Panc1 (cell line): ENCODE data around the gene MIPOL1.

Source experiments
- POLR2AphosphoS5 ChIP-seq: IDR thresholded peaks from 2 replicates; pipeline ENCODE4 v1.6.1; 2012; ENCODE audit warnings: mild to moderate bottlenecking, low read depth, low read length, moderate library complexity
- SIN3A ChIP-seq: IDR thresholded peaks from 2 replicates; pipeline ENCODE4 v1.6.1; 2012; ENCODE audit warnings: low read depth, mild to moderate bottlenecking, low read length, moderate library complexity, borderline replicate concordance; ENCODE audit not compliant: insufficient read depth
- TCF7L2 ChIP-seq: IDR thresholded peaks from 2 replicates; pipeline ENCODE4 v1.6.1; 2011; ENCODE audit warnings: mild to moderate bottlenecking, low read depth, low read length, inconsistent platforms
- TF ChIP-seq, protein P1 (sequence below): fragments of 450-650 bp; IDR thresholded peaks from 2 replicates; pipeline ENCODE4 v1.5.1; 2017; ENCODE audit warnings: mild to moderate bottlenecking
- TF ChIP-seq, protein P2 (sequence below), 2 experiments: IDR thresholded peaks; 2 replicates each; pipeline ENCODE4 v1.6.1; 2011 to 2012; ENCODE audit warnings: low read depth in 2 of 2, control low read depth in 1 of 2, low read length in 1 of 2, mild to moderate bottlenecking in 1 of 2, moderate library complexity in 1 of 2; ENCODE audit not compliant: insufficient read depth in 1 of 2

- TF ChIP-seq, protein P1, sequence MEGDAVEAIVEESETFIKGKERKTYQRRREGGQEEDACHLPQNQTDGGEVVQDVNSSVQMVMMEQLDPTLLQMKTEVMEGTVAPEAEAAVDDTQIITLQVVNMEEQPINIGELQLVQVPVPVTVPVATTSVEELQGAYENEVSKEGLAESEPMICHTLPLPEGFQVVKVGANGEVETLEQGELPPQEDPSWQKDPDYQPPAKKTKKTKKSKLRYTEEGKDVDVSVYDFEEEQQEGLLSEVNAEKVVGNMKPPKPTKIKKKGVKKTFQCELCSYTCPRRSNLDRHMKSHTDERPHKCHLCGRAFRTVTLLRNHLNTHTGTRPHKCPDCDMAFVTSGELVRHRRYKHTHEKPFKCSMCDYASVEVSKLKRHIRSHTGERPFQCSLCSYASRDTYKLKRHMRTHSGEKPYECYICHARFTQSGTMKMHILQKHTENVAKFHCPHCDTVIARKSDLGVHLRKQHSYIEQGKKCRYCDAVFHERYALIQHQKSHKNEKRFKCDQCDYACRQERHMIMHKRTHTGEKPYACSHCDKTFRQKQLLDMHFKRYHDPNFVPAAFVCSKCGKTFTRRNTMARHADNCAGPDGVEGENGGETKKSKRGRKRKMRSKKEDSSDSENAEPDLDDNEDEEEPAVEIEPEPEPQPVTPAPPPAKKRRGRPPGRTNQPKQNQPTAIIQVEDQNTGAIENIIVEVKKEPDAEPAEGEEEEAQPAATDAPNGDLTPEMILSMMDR = no peak
- TF ChIP-seq TCF7L2 (no peak), POLR2AphosphoS5 (no peak), SIN3A (no peak)
- TF ChIP-seq, protein P2, sequence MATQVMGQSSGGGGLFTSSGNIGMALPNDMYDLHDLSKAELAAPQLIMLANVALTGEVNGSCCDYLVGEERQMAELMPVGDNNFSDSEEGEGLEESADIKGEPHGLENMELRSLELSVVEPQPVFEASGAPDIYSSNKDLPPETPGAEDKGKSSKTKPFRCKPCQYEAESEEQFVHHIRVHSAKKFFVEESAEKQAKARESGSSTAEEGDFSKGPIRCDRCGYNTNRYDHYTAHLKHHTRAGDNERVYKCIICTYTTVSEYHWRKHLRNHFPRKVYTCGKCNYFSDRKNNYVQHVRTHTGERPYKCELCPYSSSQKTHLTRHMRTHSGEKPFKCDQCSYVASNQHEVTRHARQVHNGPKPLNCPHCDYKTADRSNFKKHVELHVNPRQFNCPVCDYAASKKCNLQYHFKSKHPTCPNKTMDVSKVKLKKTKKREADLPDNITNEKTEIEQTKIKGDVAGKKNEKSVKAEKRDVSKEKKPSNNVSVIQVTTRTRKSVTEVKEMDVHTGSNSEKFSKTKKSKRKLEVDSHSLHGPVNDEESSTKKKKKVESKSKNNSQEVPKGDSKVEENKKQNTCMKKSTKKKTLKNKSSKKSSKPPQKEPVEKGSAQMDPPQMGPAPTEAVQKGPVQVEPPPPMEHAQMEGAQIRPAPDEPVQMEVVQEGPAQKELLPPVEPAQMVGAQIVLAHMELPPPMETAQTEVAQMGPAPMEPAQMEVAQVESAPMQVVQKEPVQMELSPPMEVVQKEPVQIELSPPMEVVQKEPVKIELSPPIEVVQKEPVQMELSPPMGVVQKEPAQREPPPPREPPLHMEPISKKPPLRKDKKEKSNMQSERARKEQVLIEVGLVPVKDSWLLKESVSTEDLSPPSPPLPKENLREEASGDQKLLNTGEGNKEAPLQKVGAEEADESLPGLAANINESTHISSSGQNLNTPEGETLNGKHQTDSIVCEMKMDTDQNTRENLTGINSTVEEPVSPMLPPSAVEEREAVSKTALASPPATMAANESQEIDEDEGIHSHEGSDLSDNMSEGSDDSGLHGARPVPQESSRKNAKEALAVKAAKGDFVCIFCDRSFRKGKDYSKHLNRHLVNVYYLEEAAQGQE (IDR thresholded peaks at IDR 0.05; ENCODE audit: insufficient read depth in 1 of 2, low read depth in 2 of 2, low read length in 1 of 2) = no peak
Observed at GRCh38 chr14:37590428-37591139, 392.8 kb downstream of the MIPOL1 start.
